C4-2B (cell line): ENCODE results near the gene ARHGAP22.
A peak's percentile ranks its signal among the peaks of the same experiment; 100 is the strongest.

ENCODE experiments used
- H3K27ac ChIP-seq: fragments of 450-650 bp; 2 replicates; pipeline ENCODE4 v1.5.1; 2017
- ZFX ChIP-seq: fragments of 450-650 bp; IDR thresholded peaks from 2 replicates; pipeline ENCODE4 v1.6.1; 2017
- TF ChIP-seq, protein P1 (sequence below): fragments of 450-650 bp; conservative IDR thresholded peaks from 2 replicates; pipeline ENCODE4 v1.5.1; 2017; ENCODE audit warnings: mild to moderate bottlenecking

ARHGAP22 gene

GRCh38 chr10:48609899-48610584 lies 5.2 kb upstream of the ARHGAP22 start:
- H3K27ac ChIP-seq = no peak overlapping the region
- TF ChIP-seq ZFX = no peak
- TF ChIP-seq, protein P1, sequence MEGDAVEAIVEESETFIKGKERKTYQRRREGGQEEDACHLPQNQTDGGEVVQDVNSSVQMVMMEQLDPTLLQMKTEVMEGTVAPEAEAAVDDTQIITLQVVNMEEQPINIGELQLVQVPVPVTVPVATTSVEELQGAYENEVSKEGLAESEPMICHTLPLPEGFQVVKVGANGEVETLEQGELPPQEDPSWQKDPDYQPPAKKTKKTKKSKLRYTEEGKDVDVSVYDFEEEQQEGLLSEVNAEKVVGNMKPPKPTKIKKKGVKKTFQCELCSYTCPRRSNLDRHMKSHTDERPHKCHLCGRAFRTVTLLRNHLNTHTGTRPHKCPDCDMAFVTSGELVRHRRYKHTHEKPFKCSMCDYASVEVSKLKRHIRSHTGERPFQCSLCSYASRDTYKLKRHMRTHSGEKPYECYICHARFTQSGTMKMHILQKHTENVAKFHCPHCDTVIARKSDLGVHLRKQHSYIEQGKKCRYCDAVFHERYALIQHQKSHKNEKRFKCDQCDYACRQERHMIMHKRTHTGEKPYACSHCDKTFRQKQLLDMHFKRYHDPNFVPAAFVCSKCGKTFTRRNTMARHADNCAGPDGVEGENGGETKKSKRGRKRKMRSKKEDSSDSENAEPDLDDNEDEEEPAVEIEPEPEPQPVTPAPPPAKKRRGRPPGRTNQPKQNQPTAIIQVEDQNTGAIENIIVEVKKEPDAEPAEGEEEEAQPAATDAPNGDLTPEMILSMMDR = no peak

DNA sequence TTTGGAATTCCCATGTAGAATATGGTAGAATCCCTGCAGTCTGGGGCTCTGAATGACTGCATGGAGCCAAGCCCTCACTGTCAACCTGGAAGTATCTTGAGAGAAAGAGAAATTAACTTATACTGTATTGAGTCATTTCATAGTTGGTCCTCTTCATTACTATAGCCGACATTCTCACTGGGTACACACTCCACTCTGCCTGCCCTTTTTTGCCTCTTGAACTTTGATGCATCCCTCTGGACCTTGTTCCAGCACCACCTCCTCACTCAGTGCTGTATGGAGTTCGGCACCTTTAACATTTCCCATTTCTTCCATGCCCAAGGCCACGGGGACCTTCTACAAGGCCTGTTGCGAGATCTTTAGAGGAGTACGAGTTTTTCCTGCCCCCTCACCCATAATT lies 4.6 kb upstream of the ARHGAP22 start:
- H3K27ac ChIP-seq = no peak overlapping the region
- TF ChIP-seq, protein P1 = no peak
- no peak for TF ChIP-seq ZFX

DNA sequence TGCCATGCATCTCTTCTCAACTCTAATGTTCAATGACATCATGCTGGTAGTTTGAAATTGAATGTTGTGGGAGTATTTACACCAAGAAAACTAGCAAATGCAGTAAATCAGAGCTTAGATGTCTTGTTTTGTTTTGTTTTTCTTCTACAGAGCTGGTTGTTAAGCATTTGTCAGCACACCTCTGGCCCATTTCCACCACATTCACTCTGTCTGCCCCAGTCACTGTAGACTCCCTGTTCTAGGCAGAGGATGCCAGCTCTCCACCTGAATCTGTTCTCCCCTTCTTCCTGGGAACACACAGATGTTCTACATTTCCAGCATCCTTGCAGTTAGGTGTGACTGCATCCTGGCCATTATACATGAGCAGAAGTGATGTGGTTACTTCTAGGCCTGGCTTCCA lies 4.1 kb upstream of the ARHGAP22 start:
- no peak overlapping the region for H3K27ac ChIP-seq
- TF ChIP-seq, protein P1 = no peak
- no peak for TF ChIP-seq ZFX

- H3K27ac ChIP-seq = no peak overlapping the region
- no peak for TF ChIP-seq ZFX
- TF ChIP-seq, protein P1 = peak; percentile 87
Observed at GRCh38 chr10:48608279-48608681, 3.4 kb upstream of the ARHGAP22 start.

GRCh38 chr10:48607356-48608278 lies 2.7 kb upstream of the ARHGAP22 start:
- H3K27ac ChIP-seq = no peak overlapping the region
- TF ChIP-seq ZFX = no peak
- TF ChIP-seq, protein P1 = no peak

GRCh38 chr10:48606530-48607355 lies 1.9 kb upstream of the ARHGAP22 start:
- TF ChIP-seq, protein P1 = no peak
- TF ChIP-seq ZFX = no peak
- no peak overlapping the region for H3K27ac ChIP-seq
